ENCODE data around the gene RSU1.

Gene RSU1

DNA sequence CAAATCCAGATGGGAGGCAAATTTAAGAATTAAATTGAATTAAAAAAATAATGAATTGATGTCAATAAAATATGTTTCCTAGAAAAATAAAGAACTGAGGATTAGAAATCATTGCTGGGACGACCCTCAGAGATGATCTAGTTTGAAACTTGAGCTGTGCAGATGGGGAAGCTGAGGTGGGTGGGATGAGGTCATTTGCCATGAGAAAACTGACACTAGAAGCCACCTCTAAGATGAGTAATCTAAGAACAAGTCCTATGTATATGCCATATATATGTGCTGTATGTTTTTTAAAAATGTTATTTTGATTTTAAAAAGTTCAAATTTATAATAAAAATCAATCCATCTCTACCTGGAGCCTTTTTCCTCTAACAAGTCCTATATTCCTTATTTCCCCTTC, 135.7 kb downstream of the RSU1 start:
- no peaks in the 10 kb centered on the region for H3K27me3 ChIP-seq (ENCODE audit: control insufficient read depth, insufficient read depth, low read length)
- no peak overlapping the region for H3K4me3 ChIP-seq (ENCODE audit: low read length)
- H3K9ac ChIP-seq (ENCODE audit: low read length) = no peak overlapping the region
- no peaks in the 10 kb centered on the region for H3K9me3 ChIP-seq (ENCODE audit: control insufficient read depth, low read length)
- H3K36me3 ChIP-seq (ENCODE audit: control insufficient read depth, insufficient read depth, low read length) = no peaks in the 10 kb centered on the region
- H3K4me1 ChIP-seq (ENCODE audit: control insufficient read depth, insufficient read depth, low read length) = no peaks in the 10 kb centered on the region

DNA sequence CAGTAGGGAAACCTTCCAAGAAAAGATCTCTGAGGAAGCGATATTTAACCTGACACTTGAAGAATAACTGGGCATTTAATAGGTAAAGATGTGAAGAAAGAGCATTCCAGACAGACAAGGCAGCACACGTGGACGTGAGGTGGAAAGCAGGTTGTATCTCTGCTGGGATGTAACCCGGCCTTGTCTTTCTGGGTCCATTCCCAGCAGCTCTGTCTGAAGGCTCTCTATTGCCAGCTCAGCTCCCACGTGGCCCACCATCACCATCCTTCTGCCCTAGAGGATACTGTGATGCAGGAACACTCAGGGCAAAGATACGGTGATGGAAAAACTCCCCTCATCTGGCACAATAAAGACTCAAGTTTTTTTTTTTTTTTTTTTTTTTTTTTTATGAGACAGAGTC, 137.7 kb downstream of the RSU1 start:
- no peak overlapping the region for H3K9ac ChIP-seq (ENCODE audit: low read length)
- H3K4me1 ChIP-seq (ENCODE audit: control insufficient read depth, insufficient read depth, low read length) = no peaks in the 10 kb centered on the region
- H3K4me3 ChIP-seq (ENCODE audit: low read length) = no peak overlapping the region
- no peaks in the 10 kb centered on the region for H3K27me3 ChIP-seq (ENCODE audit: control insufficient read depth, insufficient read depth, low read length)
- H3K9me3 ChIP-seq (ENCODE audit: control insufficient read depth, low read length) = no peaks in the 10 kb centered on the region
- no peaks in the 10 kb centered on the region for H3K36me3 ChIP-seq (ENCODE audit: control insufficient read depth, insufficient read depth, low read length)

DNA sequence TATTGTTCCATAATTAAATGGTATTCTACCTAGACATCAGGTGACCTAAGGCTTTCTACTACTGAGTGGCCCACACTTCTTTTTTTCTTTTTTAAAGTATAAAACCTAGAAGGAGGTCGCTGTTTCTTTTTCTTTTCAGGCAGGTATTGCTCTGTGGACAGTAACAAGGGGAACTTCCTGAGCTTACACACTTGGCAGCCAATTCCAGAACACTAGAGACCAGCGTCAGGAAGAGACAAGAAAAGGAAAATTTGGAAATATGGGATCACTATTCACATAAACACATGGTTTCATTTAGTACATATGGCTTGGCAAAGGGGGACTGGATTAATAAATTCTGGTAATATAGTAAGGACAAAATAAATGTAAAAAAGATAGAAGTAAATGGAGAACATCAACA, 141.9 kb downstream of the RSU1 start:
- Histone ChIP-seq H3K9ac (ENCODE audit: low read length) (no peak overlapping the region), H3K4me1 (ENCODE audit: control insufficient read depth, insufficient read depth, low read length) (no peaks in the 10 kb centered on the region), H3K4me3 (ENCODE audit: low read length) (no peak overlapping the region), H3K9me3 (ENCODE audit: control insufficient read depth, low read length) (no peaks in the 10 kb centered on the region), H3K27me3 (ENCODE audit: control insufficient read depth, insufficient read depth, low read length) (no peaks in the 10 kb centered on the region), H3K36me3 (ENCODE audit: control insufficient read depth, insufficient read depth, low read length) (no peaks in the 10 kb centered on the region)

DNA sequence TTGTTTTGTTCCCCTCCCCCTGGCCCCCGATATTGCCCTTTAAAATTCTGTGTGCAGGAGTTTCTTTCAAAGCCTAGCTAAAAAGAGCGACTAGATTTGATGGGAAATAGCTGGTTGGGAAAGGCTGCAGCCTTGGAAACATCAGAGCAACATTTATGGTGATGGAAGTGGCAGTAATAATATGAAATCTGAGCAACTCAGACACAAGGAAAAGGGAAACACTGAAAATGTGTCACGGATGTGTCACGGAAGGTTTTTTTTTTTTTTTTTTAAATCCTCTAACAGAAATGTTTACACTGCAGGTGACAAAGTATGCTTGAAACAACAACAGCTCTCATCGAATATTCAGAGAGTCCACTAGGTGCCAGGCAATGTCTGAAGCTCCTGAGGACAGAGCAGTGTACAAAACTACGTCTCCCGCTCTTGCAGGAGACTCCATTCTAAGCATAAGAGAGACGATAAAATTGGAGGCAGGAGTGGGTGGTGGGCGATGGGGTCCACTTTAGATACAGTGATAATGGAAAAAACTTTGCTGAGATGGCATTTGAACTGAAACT, 143.0 kb downstream of the RSU1 start:
- Histone ChIP-seq H3K27me3 (ENCODE audit: control insufficient read depth, insufficient read depth, low read length) (no peaks in the 10 kb centered on the region), H3K36me3 (ENCODE audit: control insufficient read depth, insufficient read depth, low read length) (no peaks in the 10 kb centered on the region), H3K9me3 (ENCODE audit: control insufficient read depth, low read length) (no peaks in the 10 kb centered on the region), H3K9ac (ENCODE audit: low read length) (no peak overlapping the region), H3K4me1 (ENCODE audit: control insufficient read depth, insufficient read depth, low read length) (no peaks in the 10 kb centered on the region), H3K4me3 (ENCODE audit: low read length) (no peak overlapping the region)

DNA sequence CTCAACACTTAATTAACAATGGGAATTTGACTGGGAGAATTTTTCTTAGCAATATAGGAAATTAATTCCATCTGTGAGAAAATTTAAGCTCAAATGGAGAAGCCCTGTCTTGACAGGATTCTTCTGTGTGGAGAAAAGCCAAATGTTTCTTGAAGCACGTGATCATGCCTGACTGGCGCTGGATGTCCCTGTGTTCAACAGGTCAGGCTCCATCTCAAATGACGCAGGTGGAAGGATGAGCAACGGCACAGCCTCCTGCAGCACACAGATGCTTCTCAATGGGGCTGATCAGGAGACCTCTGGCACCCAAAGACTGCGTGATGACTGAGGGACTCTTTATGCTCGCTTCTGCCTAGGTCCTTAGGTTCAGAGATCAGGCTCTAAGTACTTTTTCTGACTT, 143.8 kb downstream of the RSU1 start:
- Histone ChIP-seq H3K4me3 (ENCODE audit: low read length) (no peak overlapping the region), H3K4me1 (ENCODE audit: control insufficient read depth, insufficient read depth, low read length) (no peaks in the 10 kb centered on the region), H3K9ac (ENCODE audit: low read length) (no peak overlapping the region), H3K9me3 (ENCODE audit: control insufficient read depth, low read length) (no peaks in the 10 kb centered on the region), H3K27me3 (ENCODE audit: control insufficient read depth, insufficient read depth, low read length) (no peaks in the 10 kb centered on the region), H3K36me3 (ENCODE audit: control insufficient read depth, insufficient read depth, low read length) (no peaks in the 10 kb centered on the region)

DNA sequence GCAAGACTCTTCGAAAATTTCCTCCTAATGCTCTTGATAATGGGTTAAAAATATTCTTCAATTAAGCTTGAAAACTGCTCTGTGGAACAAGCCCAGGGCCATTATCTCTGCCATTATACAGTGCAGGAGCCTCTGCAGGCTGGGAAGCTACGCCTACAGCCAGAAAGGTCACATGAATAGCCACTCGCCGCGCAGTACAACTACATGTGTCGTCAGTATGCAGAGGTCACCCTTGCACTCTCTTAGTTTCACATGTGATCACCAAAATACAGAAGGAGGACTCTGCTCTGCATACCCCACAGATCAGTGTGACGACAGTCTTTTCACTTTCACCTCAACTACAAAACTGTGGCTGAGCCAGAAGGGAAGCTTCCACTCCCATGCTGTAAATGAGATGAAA, 153.8 kb downstream of the RSU1 start:
- Histone ChIP-seq H3K4me3 (ENCODE audit: low read length) (no peak overlapping the region), H3K36me3 (ENCODE audit: control insufficient read depth, insufficient read depth, low read length) (peaks cover 3% of the 10 kb centered on the region), H3K4me1 (ENCODE audit: control insufficient read depth, insufficient read depth, low read length) (no peaks in the 10 kb centered on the region), H3K9me3 (ENCODE audit: control insufficient read depth, low read length) (no peaks in the 10 kb centered on the region), H3K9ac (ENCODE audit: low read length) (no peak overlapping the region), H3K27me3 (ENCODE audit: control insufficient read depth, insufficient read depth, low read length) (no peaks in the 10 kb centered on the region)

DNA sequence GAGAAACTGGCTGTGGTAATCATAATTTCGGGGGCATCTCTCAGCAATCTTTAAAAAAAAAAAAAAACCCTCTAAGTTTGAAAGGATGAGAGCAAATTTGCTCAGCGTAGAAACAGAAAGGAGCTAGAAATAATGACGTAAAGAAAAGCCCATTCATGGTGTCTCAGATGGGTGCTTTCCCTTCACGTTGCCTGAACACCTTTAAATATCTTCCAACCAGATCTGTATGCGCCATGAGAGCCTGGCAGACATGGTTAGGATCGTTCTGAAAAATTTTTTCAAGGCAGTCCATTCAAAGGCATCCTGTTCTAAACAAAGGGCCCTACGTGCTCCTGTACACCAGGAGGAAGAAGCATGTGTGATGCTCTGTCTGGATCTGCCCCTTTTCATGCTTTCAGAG, 154.3 kb downstream of the RSU1 start:
- H3K9ac ChIP-seq (ENCODE audit: low read length) = no peak overlapping the region
- no peaks in the 10 kb centered on the region for H3K9me3 ChIP-seq (ENCODE audit: control insufficient read depth, low read length)
- H3K4me3 ChIP-seq (ENCODE audit: low read length) = no peak overlapping the region

DNA sequence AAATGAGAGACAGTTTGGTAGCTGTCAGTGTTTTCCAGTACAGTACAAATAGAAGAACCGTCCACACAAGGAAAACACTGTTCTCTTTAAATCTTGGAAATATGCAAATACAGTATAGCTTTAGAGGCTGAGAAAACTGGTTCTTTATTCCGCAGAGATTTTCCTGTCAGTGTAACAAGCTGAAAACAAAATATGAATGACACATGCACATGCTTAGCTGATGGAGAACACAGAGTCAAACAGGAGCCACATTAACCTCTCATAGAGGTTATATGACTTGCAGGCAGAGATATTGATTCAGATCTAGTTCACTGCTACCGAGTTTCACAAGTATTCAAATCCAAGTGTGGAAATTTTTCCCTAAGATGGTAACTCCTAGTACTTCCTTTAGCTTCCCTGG, 160.3 kb downstream of the RSU1 start:
- Histone ChIP-seq H3K9me3 (ENCODE audit: control insufficient read depth, low read length) (no peaks in the 10 kb centered on the region), H3K36me3 (ENCODE audit: control insufficient read depth, insufficient read depth, low read length) (no peaks in the 10 kb centered on the region), H3K4me1 (ENCODE audit: control insufficient read depth, insufficient read depth, low read length) (no peaks in the 10 kb centered on the region), H3K27me3 (ENCODE audit: control insufficient read depth, insufficient read depth, low read length) (no peaks in the 10 kb centered on the region), H3K4me3 (ENCODE audit: low read length) (no peak overlapping the region), H3K9ac (ENCODE audit: low read length) (no peak overlapping the region)

More for the DNA sequence above, 154.3 kb downstream of the RSU1 start:
- H3K36me3 ChIP-seq (ENCODE audit: control insufficient read depth, insufficient read depth, low read length) = peaks cover 3% of the 10 kb centered on the region
- H3K4me1 ChIP-seq (ENCODE audit: control insufficient read depth, insufficient read depth, low read length) = no peaks in the 10 kb centered on the region
- H3K27me3 ChIP-seq (ENCODE audit: control insufficient read depth, insufficient read depth, low read length) = no peaks in the 10 kb centered on the region

DNA sequence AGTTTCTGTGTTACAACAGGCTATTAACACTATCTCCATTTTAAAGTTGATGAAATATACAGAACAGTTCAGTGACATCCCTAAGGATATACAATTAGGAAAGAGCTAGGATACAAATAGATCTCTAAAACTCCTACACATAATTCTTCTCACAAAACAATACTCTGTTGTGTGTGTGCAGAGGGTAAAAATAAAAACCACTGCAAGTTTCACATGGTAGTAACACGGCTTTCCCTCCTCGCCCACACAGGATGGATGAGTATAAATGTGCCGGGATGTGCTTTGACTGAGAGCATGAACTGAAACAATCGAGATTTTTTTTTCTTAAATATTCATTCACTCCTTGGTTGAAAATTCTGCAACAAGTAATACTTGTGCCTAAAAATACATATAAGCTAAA, 164.0 kb downstream of the RSU1 start:
- Histone ChIP-seq H3K4me3 (ENCODE audit: low read length) (no peak overlapping the region), H3K9ac (ENCODE audit: low read length) (no peak overlapping the region), H3K36me3 (ENCODE audit: control insufficient read depth, insufficient read depth, low read length) (no peaks in the 10 kb centered on the region)

DNA sequence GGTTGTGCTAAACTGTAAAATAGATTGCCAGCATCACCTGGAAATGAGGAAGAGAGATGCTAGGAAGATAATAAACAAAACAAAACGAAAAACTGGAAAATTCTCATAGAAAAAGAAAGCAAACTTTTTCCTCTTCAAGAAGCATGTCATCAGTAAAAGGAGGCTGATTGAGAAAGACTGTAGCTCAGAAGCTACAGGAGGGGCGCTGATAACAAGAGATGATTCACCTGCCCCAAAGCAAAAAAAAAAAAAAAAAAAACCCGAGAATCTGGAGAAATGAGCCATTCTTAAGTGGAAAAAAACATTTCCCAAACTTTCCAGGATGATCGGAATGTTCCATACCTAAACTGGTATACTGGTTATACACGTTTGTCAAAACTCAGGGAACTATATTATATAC, 165.1 kb downstream of the RSU1 start:
- Histone ChIP-seq H3K4me3 (ENCODE audit: low read length) (no peak overlapping the region), H3K36me3 (ENCODE audit: control insufficient read depth, insufficient read depth, low read length) (no peaks in the 10 kb centered on the region), H3K4me1 (ENCODE audit: control insufficient read depth, insufficient read depth, low read length) (no peaks in the 10 kb centered on the region), H3K9ac (ENCODE audit: low read length) (no peak overlapping the region), H3K27me3 (ENCODE audit: control insufficient read depth, insufficient read depth, low read length) (no peaks in the 10 kb centered on the region), H3K9me3 (ENCODE audit: control insufficient read depth, low read length) (no peaks in the 10 kb centered on the region)

More for the DNA sequence above, 164.0 kb downstream of the RSU1 start:
- Histone ChIP-seq H3K27me3 (ENCODE audit: control insufficient read depth, insufficient read depth, low read length) (no peaks in the 10 kb centered on the region), H3K9me3 (ENCODE audit: control insufficient read depth, low read length) (no peaks in the 10 kb centered on the region), H3K4me1 (ENCODE audit: control insufficient read depth, insufficient read depth, low read length) (no peaks in the 10 kb centered on the region)

DNA sequence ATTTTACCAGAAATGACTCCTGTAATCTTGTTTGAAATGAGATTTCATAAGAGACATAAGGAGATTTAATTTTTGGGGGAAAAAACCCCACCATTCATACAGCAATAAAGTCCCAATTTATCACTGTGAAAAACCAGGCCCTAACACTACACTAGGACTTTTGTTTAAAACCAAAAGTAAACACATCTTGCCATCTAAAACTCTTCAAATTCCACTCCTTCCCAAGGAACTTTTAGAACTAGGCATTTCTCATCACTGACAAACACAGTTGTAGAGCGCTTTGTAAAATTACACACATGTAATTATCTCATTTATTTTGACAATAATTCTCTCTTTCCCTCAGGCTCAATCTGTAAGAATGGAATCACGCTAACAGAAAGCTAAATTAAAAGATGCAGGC, 167.5 kb downstream of the RSU1 start:
- Histone ChIP-seq H3K9ac (ENCODE audit: low read length) (no peak overlapping the region), H3K4me3 (ENCODE audit: low read length) (no peak overlapping the region), H3K36me3 (ENCODE audit: control insufficient read depth, insufficient read depth, low read length) (no peaks in the 10 kb centered on the region), H3K4me1 (ENCODE audit: control insufficient read depth, insufficient read depth, low read length) (peaks cover 1% of the 10 kb centered on the region), H3K9me3 (ENCODE audit: control insufficient read depth, low read length) (no peaks in the 10 kb centered on the region), H3K27me3 (ENCODE audit: control insufficient read depth, insufficient read depth, low read length) (no peaks in the 10 kb centered on the region)

DNA sequence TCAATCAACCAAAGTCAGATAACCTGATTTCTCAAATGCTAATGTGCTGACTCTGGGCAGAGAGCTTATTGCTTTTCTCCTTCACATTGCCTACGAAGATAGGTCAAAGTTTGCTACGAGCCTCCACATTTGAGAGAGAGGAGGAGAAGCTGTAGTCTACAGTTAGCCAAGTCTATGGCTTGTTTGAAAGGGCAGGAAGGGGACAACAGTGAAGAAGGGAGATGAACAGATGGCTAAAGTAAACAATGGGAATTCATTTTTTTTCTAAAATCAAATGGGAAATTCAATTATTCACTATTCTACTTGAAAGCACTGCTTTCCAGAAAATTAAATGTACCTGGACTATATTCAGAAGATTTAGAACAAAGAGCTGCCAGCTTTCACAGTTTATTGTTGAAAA, 168.9 kb downstream of the RSU1 start:
- H3K27me3 ChIP-seq (ENCODE audit: control insufficient read depth, insufficient read depth, low read length) = no peaks in the 10 kb centered on the region
- peaks cover 8% of the 10 kb centered on the region for H3K4me1 ChIP-seq (ENCODE audit: control insufficient read depth, insufficient read depth, low read length)
- H3K36me3 ChIP-seq (ENCODE audit: control insufficient read depth, insufficient read depth, low read length) = no peaks in the 10 kb centered on the region
- no peak overlapping the region for H3K9ac ChIP-seq (ENCODE audit: low read length)
- H3K9me3 ChIP-seq (ENCODE audit: control insufficient read depth, low read length) = no peaks in the 10 kb centered on the region
- H3K4me3 ChIP-seq (ENCODE audit: low read length) = no peak overlapping the region
